ENCODE measurements around the gene GTF2A1L. TPM values are rescaled to one million over a fixed set of nuclear protein-coding genes. Genes with fewer than 3 reads are reported as not detected.

GTF2A1L gene
- total and polyA plus RNA-seq, 4 donors: 0.02 to 0.67 TPM; not detected in 2

GRCh38 chr2:48707466-48707865 is 89.8 kb downstream of the GTF2A1L start:
- no peak for TF ChIP-seq SP1 (IDR thresholded peaks at IDR 0.05)
- TF ChIP-seq FOXA1 (IDR thresholded peaks at IDR 0.05): no peak
- TF ChIP-seq TAF1 (conservative IDR thresholded peaks at IDR 0.05): no peak
- TF ChIP-seq NR2F2 (IDR thresholded peaks at IDR 0.05): no peak
- no peak for TF ChIP-seq ZBTB33 (IDR thresholded peaks at IDR 0.05)
- TF ChIP-seq ATF3 (IDR thresholded peaks at IDR 0.05): no peak
- no peak for TF ChIP-seq EGR1 (IDR thresholded peaks at IDR 0.05; ENCODE audit: low read depth in 2 of 2)
- no peak for TF ChIP-seq HNF4G (IDR thresholded peaks at IDR 0.05)
- TF ChIP-seq GABPA (IDR thresholded peaks at IDR 0.05 in 1 of 2, conservative IDR thresholded peaks at IDR 0.05 in 1 of 2): no peak
- no peak for TF ChIP-seq MAX (IDR thresholded peaks at IDR 0.05)
- WGBS: 67% methylated on average over 6 of the region's 6 CpGs
- Histone ChIP-seq H3K9ac (ENCODE audit: low read depth in 1 of 2, low read length in 2 of 2) (no peak overlapping the region), H3K4me1 (ENCODE audit: control insufficient read depth in 4 of 4, insufficient read depth in 4 of 4, low read length in 3 of 4) (no peaks in the 10 kb centered on the region), H3K36me3 (ENCODE audit: control insufficient read depth in 4 of 4, insufficient read depth in 3 of 4, low read depth in 1 of 4, low read length in 3 of 4) (no peaks in the 10 kb centered on the region), H3K27me3 (ENCODE audit: control insufficient read depth in 4 of 4, insufficient read depth in 4 of 4, low read length in 3 of 4) (no peaks in the 10 kb centered on the region), H3K9me3 (ENCODE audit: control insufficient read depth in 4 of 4, low read length in 3 of 4) (no peaks in the 10 kb centered on the region), H3K4me3 (ENCODE audit: low read depth in 1 of 3, low read length in 3 of 3) (no peak overlapping the region), H3K27ac (ENCODE audit: low read depth in 1 of 2, low read length in 2 of 2) (no peak overlapping the region)
- no peak for DNase-seq (ENCODE audit: low spot score)

GRCh38 chr2:48709096-48710034 is 91.7 kb downstream of the GTF2A1L start:
- Histone ChIP-seq H3K27ac (ENCODE audit: low read depth in 1 of 2, low read length in 2 of 2) (no peak overlapping the region), H3K4me1 (ENCODE audit: control insufficient read depth in 4 of 4, insufficient read depth in 4 of 4, low read length in 3 of 4) (no peaks in the 10 kb centered on the region), H3K4me3 (ENCODE audit: low read depth in 1 of 3, low read length in 3 of 3) (no peak overlapping the region), H3K9me3 (ENCODE audit: control insufficient read depth in 4 of 4, low read length in 3 of 4) (no peaks in the 10 kb centered on the region), H3K27me3 (ENCODE audit: control insufficient read depth in 4 of 4, insufficient read depth in 4 of 4, low read length in 3 of 4) (no peaks in the 10 kb centered on the region), H3K36me3 (ENCODE audit: control insufficient read depth in 4 of 4, insufficient read depth in 3 of 4, low read depth in 1 of 4, low read length in 3 of 4) (no peaks in the 10 kb centered on the region), H3K9ac (ENCODE audit: low read depth in 1 of 2, low read length in 2 of 2) (no peak overlapping the region)
- TF ChIP-seq GABPA (IDR thresholded peaks at IDR 0.05 in 1 of 2, conservative IDR thresholded peaks at IDR 0.05 in 1 of 2) (no peak), NR2F2 (IDR thresholded peaks at IDR 0.05) (no peak), TAF1 (conservative IDR thresholded peaks at IDR 0.05) (no peak), FOXA1 (IDR thresholded peaks at IDR 0.05) (no peak), FOXA2 (IDR thresholded peaks at IDR 0.05) (no peak), RXRA (IDR thresholded peaks at IDR 0.05) (no peak), HNF4G (IDR thresholded peaks at IDR 0.05) (no peak), CTCF (IDR thresholded peaks at IDR 0.05; ENCODE audit: low read depth, low read length, missing input control) (no peak), EGR1 (IDR thresholded peaks at IDR 0.05; ENCODE audit: low read depth in 2 of 2) (no peak), REST (IDR thresholded peaks at IDR 0.05) (no peak), ZBTB33 (IDR thresholded peaks at IDR 0.05) (no peak), ATF3 (IDR thresholded peaks at IDR 0.05) (no peak)
- no peak for DNase-seq (ENCODE audit: low spot score)
- WGBS: 72% methylated on average over 7 of the region's 7 CpGs
